HG03280 (cell line): ENCODE data around the gene SNRPD3.
A peak's percentile ranks its signal among the peaks of the same experiment; 100 is the strongest.
"Not testable (repeated sequence)": the region's sequence is repeated elsewhere in the genome, so short reads cannot be mapped to it uniquely, and the experiment has no call there.

Experiments used
- ATAC-seq: cut with Tn5 transposase; IDR thresholded peaks from one replicate; pipeline ENCODE4 v1.9.1; 2021; ENCODE audit warnings: mild to moderate bottlenecking, moderate library complexity; ENCODE audit not compliant: unreplicated experiment

The SNRPD3 gene

DNA sequence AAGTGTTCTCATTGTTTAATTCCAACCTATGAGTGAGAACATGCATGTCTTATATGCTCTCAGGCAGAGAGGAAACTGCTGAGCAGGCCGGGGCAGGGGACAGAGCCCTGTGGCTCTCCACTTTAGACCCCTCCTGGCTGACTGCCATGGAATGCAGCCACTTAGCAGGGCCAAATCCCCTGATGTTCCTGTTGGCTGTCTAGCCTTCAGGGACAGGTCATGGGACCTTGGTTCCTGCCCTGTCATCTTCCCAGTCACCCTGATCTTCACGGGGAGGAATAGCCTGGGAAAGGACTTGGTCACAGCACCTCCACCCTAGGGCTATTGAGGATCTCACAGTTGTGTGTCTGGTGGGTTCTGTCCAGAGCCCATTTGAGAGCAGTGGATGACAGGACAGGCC lies 50.5 kb downstream of the SNRPD3 start:
- not testable (repeated sequence) for ATAC-seq

DNA sequence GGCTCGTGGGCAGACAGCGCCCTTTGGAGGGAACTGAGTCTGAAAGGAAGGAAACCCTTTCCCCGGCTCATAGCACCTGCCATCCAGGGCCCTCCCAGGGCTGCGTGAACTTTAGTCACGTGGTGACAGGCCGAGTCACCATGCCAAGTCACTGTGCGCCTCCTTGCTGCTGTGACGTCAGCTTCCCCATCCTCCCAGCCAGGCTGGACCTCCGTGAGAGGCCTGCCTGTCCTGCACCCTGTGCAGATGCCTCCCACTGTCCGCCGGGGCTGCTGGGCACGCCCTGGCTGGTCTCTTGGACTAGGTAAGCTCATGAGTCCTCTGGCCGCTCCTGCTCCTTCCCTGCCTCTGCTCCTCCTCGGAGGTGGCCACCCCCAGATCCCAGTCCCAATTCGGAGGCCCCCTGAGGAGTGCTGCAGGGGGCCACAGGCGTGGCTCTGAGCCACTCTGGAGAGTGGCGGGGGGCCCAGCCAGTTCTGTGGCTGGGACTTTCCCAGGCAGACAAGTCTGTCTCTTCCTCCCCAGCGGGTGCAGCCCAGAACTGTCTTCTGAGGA lies 51.7 kb downstream of the SNRPD3 start:
- ATAC-seq, result peak; percentile 86

DNA sequence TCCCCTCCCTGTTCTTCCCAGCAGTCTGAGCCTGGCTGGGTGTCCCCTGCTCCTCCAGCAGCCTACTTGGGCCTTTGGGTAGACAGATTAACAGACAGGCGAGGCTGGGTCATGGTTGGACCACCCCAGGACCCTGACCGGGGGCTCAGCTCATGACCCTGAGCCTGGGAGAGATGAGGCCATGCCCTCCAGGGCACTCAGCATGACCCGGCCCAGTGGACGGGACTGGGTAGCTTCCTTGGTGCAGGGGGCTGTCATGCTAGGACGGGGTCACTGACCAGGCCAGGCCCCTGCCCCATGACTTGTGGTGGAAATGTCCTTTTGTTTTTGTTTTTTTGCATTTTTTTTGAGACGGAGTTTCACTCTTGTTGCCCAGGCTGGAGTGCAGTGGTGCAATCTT lies 52.5 kb downstream of the SNRPD3 start:
- ATAC-seq, result not testable (repeated sequence)

DNA sequence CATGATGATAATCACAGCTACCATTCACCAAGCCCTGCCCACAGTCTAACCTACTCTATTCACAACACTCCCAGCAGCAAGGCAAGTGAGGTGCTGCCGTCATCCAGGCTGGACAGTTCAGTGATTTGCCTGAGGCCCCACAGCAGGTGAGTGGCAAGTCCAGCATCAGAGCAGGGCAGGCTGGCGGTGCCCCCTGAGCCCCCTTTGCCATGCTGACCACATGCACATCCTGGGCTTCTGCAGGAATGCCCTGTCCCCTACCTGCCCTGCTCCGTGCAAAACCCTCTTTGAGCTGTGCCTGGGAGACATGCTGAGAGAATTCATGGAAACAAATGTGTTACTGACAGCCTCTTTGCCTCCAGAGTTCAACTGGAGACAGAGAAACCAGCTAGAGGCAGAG lies 54.1 kb downstream of the SNRPD3 start:
- ATAC-seq, result not testable (repeated sequence)

DNA sequence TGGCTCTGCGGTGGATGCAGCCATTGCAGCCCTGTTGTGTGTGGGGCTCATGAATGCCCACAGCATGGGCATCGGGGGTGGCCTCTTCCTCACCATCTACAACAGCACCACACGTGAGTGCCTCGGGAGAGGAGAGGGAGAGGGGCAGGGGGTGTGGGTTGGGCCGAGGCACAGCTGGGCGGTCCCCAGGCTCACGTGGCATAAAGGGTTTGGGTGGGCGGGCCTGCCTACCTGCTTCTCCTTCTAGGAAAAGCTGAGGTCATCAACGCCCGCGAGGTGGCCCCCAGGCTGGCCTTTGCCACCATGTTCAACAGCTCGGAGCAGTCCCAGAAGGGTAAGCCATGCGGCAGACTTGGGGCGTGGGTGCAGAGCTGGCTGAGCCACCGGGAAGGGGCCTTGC lies 59.0 kb downstream of the SNRPD3 start:
- ATAC-seq, result not testable (repeated sequence)

DNA sequence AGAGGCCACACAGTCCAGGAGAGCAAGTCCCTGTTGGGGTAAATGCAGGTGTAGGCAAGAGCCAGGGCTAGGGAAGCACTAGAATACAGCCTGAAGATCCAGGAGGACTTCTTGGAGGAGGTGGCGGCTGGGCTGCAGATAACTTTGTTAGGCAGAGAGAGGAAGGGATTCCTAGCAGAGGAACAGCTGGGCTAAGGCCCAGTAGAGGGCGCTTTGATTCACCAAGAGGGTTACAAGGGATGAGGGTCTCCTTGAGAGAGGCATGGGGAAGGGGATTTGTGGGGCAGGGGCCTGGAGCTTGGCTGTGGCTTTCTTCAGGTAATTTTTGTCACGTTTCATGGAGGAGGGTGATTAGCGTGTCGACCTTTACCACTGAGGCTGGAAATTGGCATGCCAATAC lies 65.4 kb downstream of the SNRPD3 start:
- not testable (repeated sequence) for ATAC-seq

DNA sequence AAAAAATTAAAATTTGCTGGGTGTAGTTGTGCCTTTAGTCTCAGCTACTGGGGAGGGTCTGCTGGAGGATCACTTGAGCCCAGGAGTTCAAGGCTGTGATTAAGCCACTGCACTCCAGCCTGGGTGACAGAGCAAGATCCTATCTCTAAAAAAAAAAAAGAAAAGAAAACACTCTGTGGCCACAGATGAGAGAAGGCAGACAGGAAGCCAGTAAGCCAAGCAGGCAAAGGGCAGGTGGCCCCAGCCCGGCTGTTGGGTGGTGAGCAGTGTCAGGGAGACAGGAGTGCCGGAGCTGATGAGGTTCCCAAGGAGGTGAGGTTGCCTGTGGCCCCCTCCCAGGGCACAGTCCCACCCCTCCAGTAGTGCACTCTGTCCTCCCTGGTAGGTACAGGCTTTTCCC lies 66.8 kb downstream of the SNRPD3 start:
- not testable (repeated sequence) for ATAC-seq
